GM12801 (cell line): ENCODE data around the gene AP3D1.

ENCODE experiments used
- CTCF ChIP-seq: IDR thresholded peaks from one replicate; pipeline ENCODE4 v1.5.1; 2011; ENCODE audit warnings: control low read depth; ENCODE audit not compliant: insufficient read length; ENCODE audit errors: extremely low read depth

The AP3D1 gene

GRCh38 chr19:2112516-2113320 is 38.6 kb downstream of the AP3D1 start:
- no peak for TF ChIP-seq CTCF

DNA sequence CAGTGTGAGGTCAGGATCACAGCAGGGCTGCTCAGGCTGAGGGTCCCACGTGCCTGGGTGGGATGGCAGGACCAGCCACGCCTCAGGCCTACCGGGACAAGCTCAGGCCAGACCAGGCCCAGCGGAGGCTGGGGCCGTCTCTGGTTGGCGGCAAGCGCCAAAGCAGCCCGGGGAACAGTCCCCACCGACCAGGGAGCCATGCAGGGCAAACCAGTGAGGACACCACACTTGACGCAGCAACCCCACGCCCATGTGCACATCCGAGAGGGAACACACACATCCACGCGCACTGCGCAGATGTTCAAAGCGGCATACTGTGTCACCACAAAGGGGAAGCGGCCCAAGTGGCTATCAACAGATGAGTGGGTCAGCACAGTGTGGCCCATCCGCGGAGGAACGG is 39.5 kb downstream of the AP3D1 start:
- no peak for TF ChIP-seq CTCF

- TF ChIP-seq CTCF: no peak
Measured at GRCh38 chr19:2111425-2111824, 39.9 kb downstream of the AP3D1 start.

- no peak for TF ChIP-seq CTCF
Measured at GRCh38 chr19:2110822-2111221, 40.5 kb downstream of the AP3D1 start.

DNA sequence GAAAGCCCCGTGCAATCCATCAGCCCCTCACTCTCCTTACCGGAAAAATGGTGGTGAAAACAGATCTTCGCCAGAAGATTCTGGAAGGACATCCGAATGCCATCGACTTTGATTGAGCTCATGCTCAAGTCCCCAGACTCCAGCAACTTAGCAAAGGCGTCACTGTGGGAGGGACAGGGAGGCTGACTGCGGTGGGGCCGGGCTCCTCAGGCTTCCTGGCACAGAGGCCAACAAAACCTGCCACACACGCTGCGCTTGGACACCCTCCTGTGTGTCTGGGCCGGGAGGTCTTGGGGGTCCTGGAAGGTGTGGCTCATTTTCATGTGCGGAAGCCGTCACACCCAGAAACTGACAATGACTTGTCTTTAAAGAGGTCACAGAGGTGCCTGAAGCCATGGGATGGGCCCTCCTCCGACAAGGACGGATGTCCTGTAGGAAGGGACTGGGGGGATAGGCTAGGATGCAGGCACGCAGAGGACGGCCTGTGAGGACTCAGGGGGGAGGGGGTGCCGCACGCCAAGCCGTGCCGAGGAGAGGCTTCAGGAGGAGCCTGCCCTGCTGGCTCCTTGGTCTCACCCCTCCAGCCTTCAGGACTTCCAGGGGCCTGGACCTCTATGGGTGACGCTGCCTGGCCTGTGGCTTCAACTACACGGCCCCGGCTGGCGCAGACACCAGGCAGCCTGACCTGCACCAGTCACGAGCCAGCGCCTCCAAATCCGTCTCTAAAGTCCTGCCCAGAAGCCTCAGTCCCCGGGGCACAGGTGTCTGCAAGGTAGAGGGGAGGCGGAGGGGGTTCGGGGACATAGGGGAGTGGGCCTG is 42.1 kb downstream of the AP3D1 start:
- no peak for TF ChIP-seq CTCF

- no peak for TF ChIP-seq CTCF
Measured at GRCh38 chr19:2108251-2109016, 42.9 kb downstream of the AP3D1 start.
